Activated T-helper 2 cell treated with anti-CD3 and anti-CD28 coated beads, Interferon-gamma antibody, Interleukin-2, Interleukin-4, amounts not matched to agents 10 μg/mL and 5 μg/mL and 100 μg/mL, durations not matched to agents 14 hours and 24 hours and 36 hours (primary cell): ENCODE measurements around the gene ARIH1. TPM values are rescaled to one million over a fixed set of nuclear protein-coding genes. Genes with fewer than 3 reads are reported as not detected.

Experiments used
- DNase-seq: peaks from one replicate; pipeline ENCODE4 v3.0.0; 2021; ENCODE audit warnings: low spot score
- H3K27ac Mint-ChIP-seq: one replicate; pipeline ENCODE4 v1.8.0; 2021; ENCODE audit warnings: mixed read lengths
- H3K27me3 Mint-ChIP-seq: one replicate; pipeline ENCODE4 v1.8.0; 2021; ENCODE audit warnings: low read depth, mixed read lengths
- H3K36me3 Mint-ChIP-seq: one replicate; pipeline ENCODE4 v1.8.0; 2021; ENCODE audit warnings: low read depth, mixed read lengths
- H3K4me1 Mint-ChIP-seq: one replicate; pipeline ENCODE4 v1.8.0; 2021; ENCODE audit warnings: low read depth, mixed read lengths
- H3K4me3 Mint-ChIP-seq: one replicate; pipeline ENCODE4 v1.8.0; 2021; ENCODE audit warnings: low read depth, mild to moderate bottlenecking, moderate library complexity, mixed read lengths
- H3K9me3 Mint-ChIP-seq: one replicate; pipeline ENCODE4 v1.8.0; 2021; ENCODE audit warnings: mixed read lengths
- intact Hi-C: fragments of 100-400 bp; cut with micrococcal nuclease; formaldehyde crosslinking; loops from one replicate; pipeline ENCODE4 v1.15.1; 2023
- total RNA-seq: library from RNA; stranded (reverse); gene quantifications from 2 replicates; pipeline ENCODE4 v1.2.3, GENCODE V29; 2022

The ARIH1 gene
- total RNA-seq, 1 donor from 2014 or later = 139 TPM

- no peak overlapping the region for H3K4me3 Mint-ChIP-seq
- peaks cover 5% of the 10 kb centered on the region for H3K4me1 Mint-ChIP-seq
- no peak for DNase-seq
- intact Hi-C loops = no loop called here
- no peak overlapping the region for H3K27ac Mint-ChIP-seq
- no peaks in the 10 kb centered on the region for H3K9me3 Mint-ChIP-seq
- no peaks in the 10 kb centered on the region for H3K27me3 Mint-ChIP-seq
- H3K36me3 Mint-ChIP-seq = peaks cover 48% of the 10 kb centered on the region
Measured at GRCh38 chr15:72562878-72563277, 88.7 kb downstream of the ARIH1 start.

DNA sequence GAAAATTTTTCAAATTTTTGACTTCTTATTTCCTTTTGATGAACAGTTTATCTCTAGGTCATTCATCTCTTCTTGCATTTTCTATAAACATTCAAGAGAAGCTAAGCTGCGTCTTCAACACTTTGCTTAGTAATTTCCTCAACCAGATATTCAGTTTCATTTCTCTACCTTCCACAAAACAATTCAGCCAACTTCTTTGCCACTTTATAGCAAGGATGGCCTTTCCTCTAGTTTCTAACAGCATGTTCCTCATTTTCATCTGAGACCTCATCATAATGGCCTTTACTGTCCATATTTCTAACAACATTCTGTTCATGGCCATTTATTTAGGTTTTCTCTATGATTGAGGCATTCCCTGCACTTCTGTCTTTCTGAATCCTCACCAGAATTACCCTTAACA lies 90.0 kb downstream of the ARIH1 start:
- Mint-ChIP-seq H3K4me1 (peaks cover 5% of the 10 kb centered on the region), H3K27ac (no peak overlapping the region), H3K27me3 (no peaks in the 10 kb centered on the region), H3K4me3 (no peak overlapping the region), H3K9me3 (no peaks in the 10 kb centered on the region), H3K36me3 (peaks cover 45% of the 10 kb centered on the region)
- DNase-seq = no peak
- intact Hi-C loops = no loop called here

DNA sequence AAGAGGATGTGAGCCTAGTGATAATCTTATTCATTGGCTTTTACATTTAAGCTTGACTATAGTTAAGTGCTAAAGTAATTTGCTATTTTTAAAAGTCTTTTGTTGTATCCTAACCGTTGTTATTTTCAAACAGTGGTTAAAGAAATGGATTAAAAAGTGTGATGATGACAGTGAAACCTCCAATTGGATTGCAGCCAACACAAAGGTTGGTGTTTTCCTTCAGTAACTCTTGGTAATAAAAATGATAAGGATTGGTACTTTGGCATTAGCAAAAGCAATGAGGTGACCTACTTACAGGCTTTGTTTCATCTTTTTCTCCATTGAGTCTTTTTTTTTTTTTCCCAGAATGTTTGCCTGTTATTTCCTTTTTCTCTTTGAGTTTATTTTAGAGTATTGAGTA lies 92.8 kb downstream of the ARIH1 start:
- Mint-ChIP-seq H3K4me1 (peaks cover 2% of the 10 kb centered on the region), H3K9me3 (no peaks in the 10 kb centered on the region), H3K27me3 (no peaks in the 10 kb centered on the region), H3K27ac (no peak overlapping the region), H3K4me3 (no peak overlapping the region), H3K36me3 (peaks cover 47% of the 10 kb centered on the region)
- intact Hi-C loops = no loop called here
- no peak for DNase-seq

DNA sequence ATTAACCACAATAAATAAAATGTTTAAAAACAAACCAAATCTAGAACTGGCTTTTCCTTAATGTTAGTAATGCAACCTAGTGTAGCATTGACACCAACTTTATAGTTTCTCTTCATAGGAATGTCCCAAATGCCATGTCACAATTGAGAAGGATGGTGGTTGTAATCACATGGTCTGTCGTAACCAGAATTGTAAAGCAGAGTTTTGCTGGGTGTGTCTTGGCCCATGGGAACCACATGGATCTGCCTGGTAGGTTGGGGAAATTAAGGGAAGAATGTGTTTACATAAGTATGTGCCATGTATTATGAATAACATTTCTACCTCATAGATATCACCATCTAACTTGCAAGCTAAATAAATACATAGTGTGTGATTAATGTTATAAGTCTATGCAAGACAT lies 95.9 kb downstream of the ARIH1 start:
- peaks cover 37% of the 10 kb centered on the region for H3K36me3 Mint-ChIP-seq
- no peak for DNase-seq
- H3K4me1 Mint-ChIP-seq = no peaks in the 10 kb centered on the region
- intact Hi-C loops = no loop called here
- H3K27me3 Mint-ChIP-seq = no peaks in the 10 kb centered on the region
- H3K27ac Mint-ChIP-seq = no peak overlapping the region
- no peak overlapping the region for H3K4me3 Mint-ChIP-seq
- H3K9me3 Mint-ChIP-seq = no peaks in the 10 kb centered on the region

DNA sequence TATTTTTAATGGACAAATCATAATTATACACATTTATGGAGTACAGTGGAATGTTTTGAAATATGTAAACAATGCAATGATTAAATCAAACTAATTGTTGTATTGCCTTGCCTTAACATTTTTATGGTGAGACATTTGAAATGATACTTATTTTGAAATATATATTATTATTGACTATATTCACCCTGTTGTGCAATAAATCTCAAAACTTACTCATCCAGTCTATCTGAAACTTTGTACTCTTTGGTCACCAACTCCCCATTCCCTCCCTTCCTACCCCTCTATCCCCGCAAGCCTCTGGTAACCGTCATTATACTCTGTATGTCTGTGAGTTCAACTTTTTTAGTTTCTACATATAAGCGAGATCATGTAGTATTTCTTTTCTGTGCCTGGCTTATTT lies 105.7 kb downstream of the ARIH1 start:
- Mint-ChIP-seq H3K4me1 (no peaks in the 10 kb centered on the region), H3K4me3 (no peak overlapping the region), H3K9me3 (peaks cover 17% of the 10 kb centered on the region), H3K36me3 (peaks cover 79% of the 10 kb centered on the region), H3K27ac (no peak overlapping the region), H3K27me3 (no peaks in the 10 kb centered on the region)
- intact Hi-C loops = no loop called here
- DNase-seq = no peak

GRCh38 chr15:72584006-72584405 lies 109.9 kb downstream of the ARIH1 start:
- DNase-seq = no peak
- intact Hi-C loops = no loop called here
- no peak overlapping the region for H3K4me3 Mint-ChIP-seq
- peaks cover 5% of the 10 kb centered on the region for H3K9me3 Mint-ChIP-seq
- H3K27ac Mint-ChIP-seq = no peak overlapping the region
- peaks cover 50% of the 10 kb centered on the region for H3K36me3 Mint-ChIP-seq
- no peaks in the 10 kb centered on the region for H3K27me3 Mint-ChIP-seq
- no peaks in the 10 kb centered on the region for H3K4me1 Mint-ChIP-seq

- DNase-seq = no peak
- Mint-ChIP-seq H3K9me3 (no peaks in the 10 kb centered on the region), H3K36me3 (peaks cover 42% of the 10 kb centered on the region), H3K27ac (no peak overlapping the region), H3K27me3 (no peaks in the 10 kb centered on the region), H3K4me1 (no peaks in the 10 kb centered on the region), H3K4me3 (no peak overlapping the region)
- intact Hi-C loops = no loop called here
Measured at GRCh38 chr15:72585025-72585424, 110.9 kb downstream of the ARIH1 start.

DNA sequence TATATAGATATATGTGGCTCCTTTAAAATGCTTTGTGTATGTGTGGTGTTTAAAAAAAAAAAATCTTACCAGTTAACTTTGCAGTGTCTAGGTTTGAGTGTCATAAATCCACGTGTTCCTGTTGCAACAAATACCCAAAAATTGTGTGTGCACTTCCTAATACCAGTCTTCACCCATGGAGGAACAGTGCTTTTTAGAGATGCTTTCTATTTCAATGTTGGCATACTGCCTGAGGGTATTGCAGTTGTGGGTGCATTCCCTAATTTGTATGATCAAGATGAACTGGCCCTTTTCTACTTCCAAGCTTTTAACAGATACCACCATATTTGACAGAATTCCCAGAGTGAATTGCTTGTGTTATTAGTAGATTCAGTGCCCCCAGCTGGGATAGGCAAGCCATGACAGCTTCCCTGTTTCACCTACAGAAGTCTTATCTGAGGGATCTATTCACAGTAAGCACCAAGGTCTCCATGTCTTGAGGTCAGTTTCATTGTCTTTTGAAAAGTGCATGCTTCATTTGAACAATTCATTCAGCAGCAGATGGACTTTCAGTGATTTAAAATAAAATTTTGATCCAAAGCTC lies 111.4 kb downstream of the ARIH1 start:
- no peak overlapping the region for H3K27ac Mint-ChIP-seq
- no peaks in the 10 kb centered on the region for H3K27me3 Mint-ChIP-seq
- H3K4me1 Mint-ChIP-seq = no peaks in the 10 kb centered on the region
- intact Hi-C loops = no loop called here
- no peaks in the 10 kb centered on the region for H3K9me3 Mint-ChIP-seq
- no peak for DNase-seq
- peaks cover 37% of the 10 kb centered on the region for H3K36me3 Mint-ChIP-seq
- H3K4me3 Mint-ChIP-seq = no peak overlapping the region

- DNase-seq = no peak
- Mint-ChIP-seq H3K9me3 (no peaks in the 10 kb centered on the region), H3K4me1 (no peaks in the 10 kb centered on the region), H3K27ac (no peak overlapping the region), H3K27me3 (no peaks in the 10 kb centered on the region), H3K36me3 (peaks cover 22% of the 10 kb centered on the region), H3K4me3 (no peak overlapping the region)
- intact Hi-C loops = no loop called here
Measured at GRCh38 chr15:72588096-72588495, 114.0 kb downstream of the ARIH1 start.

- intact Hi-C loops = loop anchor here (10.0 kb wide), 1 partner anchor 276 kb away; no protein-coding TSS in a partner anchor
Measured at GRCh38 chr15:72590427-72590826, 116.3 kb downstream of the ARIH1 start.

GRCh38 chr15:72591361-72591760 lies 117.2 kb downstream of the ARIH1 start:
- no peak for DNase-seq
- Mint-ChIP-seq H3K4me1 (no peaks in the 10 kb centered on the region), H3K36me3 (peaks cover 3% of the 10 kb centered on the region), H3K9me3 (no peaks in the 10 kb centered on the region), H3K27ac (no peak overlapping the region), H3K4me3 (no peak overlapping the region), H3K27me3 (no peaks in the 10 kb centered on the region)
- intact Hi-C loops = loop anchor here (10.0 kb wide), 1 partner anchor 277 kb away; no protein-coding TSS in a partner anchor

More at GRCh38 chr15:72590427-72590826, 116.3 kb downstream of the ARIH1 start:
- DNase-seq = no peak
- Mint-ChIP-seq H3K27me3 (no peaks in the 10 kb centered on the region), H3K9me3 (no peaks in the 10 kb centered on the region), H3K4me3 (no peak overlapping the region), H3K4me1 (no peaks in the 10 kb centered on the region), H3K36me3 (peaks cover 7% of the 10 kb centered on the region), H3K27ac (no peak overlapping the region)

DNA sequence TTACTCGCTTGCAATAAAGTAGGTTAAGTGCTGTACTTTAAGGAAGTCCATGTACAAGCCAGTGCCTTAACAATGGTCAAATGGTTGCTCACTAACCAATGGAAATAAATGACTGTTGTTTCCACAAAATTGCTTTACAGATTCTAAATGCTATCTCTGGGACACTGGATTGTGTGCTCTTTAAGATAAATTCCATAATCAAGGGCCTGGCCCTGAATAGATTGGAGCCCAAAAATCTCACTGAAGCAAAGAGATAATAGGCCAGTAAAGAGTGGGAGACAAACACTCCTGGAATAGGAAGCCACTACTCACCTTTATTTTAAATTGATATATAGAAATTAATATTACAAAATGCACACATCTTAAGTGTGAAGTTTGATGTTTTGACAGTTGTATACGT lies 118.0 kb downstream of the ARIH1 start:
- no peak overlapping the region for H3K4me3 Mint-ChIP-seq
- no peaks in the 10 kb centered on the region for H3K9me3 Mint-ChIP-seq
- peaks cover 3% of the 10 kb centered on the region for H3K36me3 Mint-ChIP-seq
- intact Hi-C loops = loop anchor here (10.0 kb wide), 1 partner anchor 277 kb away; no protein-coding TSS in a partner anchor
- no peaks in the 10 kb centered on the region for H3K27me3 Mint-ChIP-seq
- no peak for DNase-seq
- no peak overlapping the region for H3K27ac Mint-ChIP-seq
- no peaks in the 10 kb centered on the region for H3K4me1 Mint-ChIP-seq

DNA sequence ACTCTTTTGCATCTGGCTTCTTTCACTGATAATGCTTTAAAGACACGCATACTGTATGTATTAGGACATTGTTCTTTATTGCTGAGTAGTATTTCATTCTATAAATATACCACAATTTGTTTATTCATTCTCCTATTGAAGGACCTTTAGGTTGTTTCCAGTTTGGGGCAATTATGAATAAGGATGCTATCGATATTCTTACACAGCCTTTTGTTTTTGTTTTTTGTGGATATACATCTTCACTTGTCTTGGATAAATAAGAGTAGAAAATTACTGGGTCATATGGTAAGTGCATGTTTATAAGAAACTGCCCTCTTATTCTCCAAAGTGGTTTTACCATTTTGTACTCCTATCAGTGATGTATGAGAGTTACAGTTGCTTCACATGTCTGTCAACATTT lies 118.5 kb downstream of the ARIH1 start:
- H3K4me3 Mint-ChIP-seq = no peak overlapping the region
- no peaks in the 10 kb centered on the region for H3K27me3 Mint-ChIP-seq
- intact Hi-C loops = loop anchor here (10.0 kb wide), 1 partner anchor 278 kb away; no protein-coding TSS in a partner anchor
- H3K4me1 Mint-ChIP-seq = no peaks in the 10 kb centered on the region
- H3K9me3 Mint-ChIP-seq = no peaks in the 10 kb centered on the region
- H3K27ac Mint-ChIP-seq = no peak overlapping the region
- no peak for DNase-seq
- no peaks in the 10 kb centered on the region for H3K36me3 Mint-ChIP-seq

DNA sequence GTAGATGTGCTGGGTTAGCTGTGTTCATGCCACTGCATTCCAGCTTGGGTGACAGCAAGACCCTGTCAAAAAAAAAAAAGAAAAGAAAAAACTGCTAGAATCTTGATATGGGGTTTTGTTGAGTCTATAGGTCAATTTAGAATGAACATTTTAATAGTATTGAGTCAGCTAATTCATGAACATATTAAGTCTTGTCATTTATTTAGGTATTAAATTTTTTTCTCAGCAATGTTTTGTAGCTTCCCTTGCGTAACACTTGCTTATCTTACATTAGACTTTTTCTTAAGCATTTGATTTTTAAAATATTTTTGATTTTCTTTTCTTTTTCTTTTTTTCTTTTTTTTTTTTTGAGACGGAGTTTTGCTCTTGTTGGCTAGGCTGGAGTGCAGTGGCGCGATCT lies 119.7 kb downstream of the ARIH1 start:
- Mint-ChIP-seq H3K4me1 (no peaks in the 10 kb centered on the region), H3K27me3 (no peaks in the 10 kb centered on the region), H3K27ac (no peak overlapping the region), H3K9me3 (no peaks in the 10 kb centered on the region), H3K36me3 (no peaks in the 10 kb centered on the region), H3K4me3 (no peak overlapping the region)
- no peak for DNase-seq
- intact Hi-C loops = loop anchor here (10.0 kb wide), 1 partner anchor 279 kb away; no protein-coding TSS in a partner anchor
